Measurements from ENCODE around the gene HOXB7. TPM values are rescaled to one million over a fixed set of nuclear protein-coding genes. Genes with fewer than 3 reads are reported as not detected.

Gene HOXB7
- total RNA-seq, 2 donors from 2014 or later: 0.24 to 0.78 TPM

DNA sequence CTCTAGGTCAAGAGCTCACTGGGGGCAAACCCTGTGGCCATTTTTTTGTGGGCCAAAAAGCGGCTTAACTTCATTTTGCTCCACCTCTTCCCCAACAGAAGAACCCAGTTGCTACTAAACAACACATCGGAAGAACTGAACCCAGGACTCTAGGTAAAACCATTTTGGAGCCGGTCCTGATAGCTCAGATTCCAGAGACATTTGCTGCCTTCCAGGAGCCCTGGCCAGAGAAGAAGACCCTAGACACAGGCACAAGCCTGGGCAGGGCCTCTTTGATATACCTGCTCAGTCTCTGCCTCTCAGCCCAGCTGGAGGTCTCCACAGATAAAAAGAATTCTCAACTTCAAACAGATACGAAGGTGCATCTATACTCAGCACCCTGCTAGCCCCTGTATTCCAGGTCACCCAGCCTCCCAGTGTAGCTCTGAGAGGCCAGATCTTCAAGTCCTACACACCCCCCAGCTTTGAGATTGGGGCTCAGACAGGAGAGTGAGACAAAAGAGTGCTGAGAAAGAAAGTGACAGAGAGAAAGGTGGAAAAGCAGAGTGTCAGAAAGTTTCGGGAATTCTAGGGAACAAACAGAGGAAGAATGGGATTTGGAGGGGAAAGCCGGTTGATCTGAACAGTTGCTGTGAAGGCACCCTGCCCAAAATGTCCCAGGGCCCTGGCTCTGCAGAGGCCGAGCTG, 21.9 kb upstream of the HOXB7 start:
- no peaks in the 10 kb centered on the region for H3K36me3 ChIP-seq
- TF ChIP-seq CTCF (IDR thresholded peaks at IDR 0.05): no peak
- H3K9me3 ChIP-seq: no peaks in the 10 kb centered on the region
- H3K27me3 ChIP-seq: peaks cover 65 to 93% of the 10 kb centered on the region in 2 donors
- H3K4me3 ChIP-seq: no peak overlapping the region
- no peak overlapping the region for H3K27ac ChIP-seq
- peaks cover 0 to 9% of the 10 kb centered on the region in 2 donors for H3K4me1 ChIP-seq
- DNase-seq (ENCODE audit: low spot score): no peak

DNA sequence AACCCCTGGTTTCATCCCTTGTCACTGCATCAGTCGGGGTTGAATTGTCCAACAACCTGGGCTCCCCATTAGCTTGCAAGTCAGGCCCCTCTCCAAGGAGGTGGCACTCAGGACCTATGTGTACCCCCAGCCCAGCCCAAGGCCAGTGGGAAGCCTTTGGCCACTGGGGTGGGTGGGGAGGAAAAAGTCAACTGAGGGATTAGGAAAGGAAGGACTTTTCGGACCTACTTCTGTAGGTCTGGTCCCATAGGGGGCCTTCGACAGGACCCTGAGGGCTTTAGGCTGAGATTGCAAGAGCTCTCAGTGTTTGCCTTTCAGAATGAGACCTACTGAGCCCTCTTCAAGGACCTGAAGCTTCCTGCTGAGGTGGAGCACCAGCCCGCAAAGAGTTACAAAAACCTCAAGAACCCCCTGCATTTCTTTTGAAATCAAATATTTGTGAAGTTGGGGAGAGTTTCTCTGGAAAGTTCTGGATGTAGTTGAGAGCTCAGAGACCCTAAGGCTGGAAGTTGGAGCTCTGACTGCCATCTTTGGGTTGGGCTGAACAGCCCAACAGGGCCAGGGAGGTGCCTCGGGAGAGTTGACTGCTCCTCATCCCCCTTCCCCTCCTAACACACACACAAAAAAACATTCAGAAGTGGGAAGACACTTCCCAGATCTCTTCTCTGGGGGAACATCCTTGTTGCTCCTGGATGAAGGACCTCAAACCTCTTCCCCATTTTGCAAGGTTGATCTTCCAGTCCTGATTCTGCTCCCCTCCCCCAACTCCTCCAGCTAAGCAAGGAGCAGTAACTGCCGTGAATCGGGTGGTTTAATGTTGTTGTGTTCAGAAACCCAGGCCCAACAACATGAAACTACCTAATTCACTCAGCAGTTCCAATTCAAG, 21.1 kb upstream of the HOXB7 start:
- peaks cover 64 to 93% of the 10 kb centered on the region in 2 donors for H3K27me3 ChIP-seq
- TF ChIP-seq CTCF (IDR thresholded peaks at IDR 0.05): no peak
- DNase-seq (ENCODE audit: low spot score): no peak

GRCh38 chr17:48630925-48631692, 20.3 kb upstream of the HOXB7 start:
- Histone ChIP-seq H3K27ac (no peak overlapping the region), H3K9me3 (no peaks in the 10 kb centered on the region), H3K4me1 (peaks cover 0 to 21% of the 10 kb centered on the region in 2 donors), H3K27me3 (peaks cover 61 to 93% of the 10 kb centered on the region in 2 donors), H3K36me3 (no peaks in the 10 kb centered on the region), H3K4me3 (no peak overlapping the region)
- TF ChIP-seq CTCF (IDR thresholded peaks at IDR 0.05): no peak
- no peak for DNase-seq (ENCODE audit: low spot score)

More for the DNA sequence above, 21.1 kb upstream of the HOXB7 start:
- Histone ChIP-seq H3K4me3 (no peak overlapping the region), H3K36me3 (no peaks in the 10 kb centered on the region), H3K9me3 (no peaks in the 10 kb centered on the region), H3K27ac (no peak overlapping the region), H3K4me1 (peaks cover 0 to 12% of the 10 kb centered on the region in 2 donors)

- no peaks in the 10 kb centered on the region for H3K9me3 ChIP-seq
- H3K36me3 ChIP-seq: no peaks in the 10 kb centered on the region
- DNase-seq (ENCODE audit: low spot score): no peak
- peaks cover 0 to 29% of the 10 kb centered on the region in 2 donors for H3K4me1 ChIP-seq
- peaks cover 58 to 93% of the 10 kb centered on the region in 2 donors for H3K27me3 ChIP-seq
- no peak overlapping the region for H3K27ac ChIP-seq
- TF ChIP-seq CTCF (IDR thresholded peaks at IDR 0.05): no peak
- no peak overlapping the region for H3K4me3 ChIP-seq
Measured at GRCh38 chr17:48630009-48630924, 19.4 kb upstream of the HOXB7 start.

- TF ChIP-seq CTCF (IDR thresholded peaks at IDR 0.05): no peak
- Histone ChIP-seq H3K27ac (no peak overlapping the region), H3K4me1 (peaks cover 0 to 36% of the 10 kb centered on the region in 2 donors), H3K9me3 (no peaks in the 10 kb centered on the region), H3K36me3 (no peaks in the 10 kb centered on the region), H3K4me3 (no peak overlapping the region), H3K27me3 (peaks cover 53 to 93% of the 10 kb centered on the region in 2 donors)
- no peak for DNase-seq (ENCODE audit: low spot score)
Measured at GRCh38 chr17:48629411-48629759, 18.6 kb upstream of the HOXB7 start.
